ENCODE results near the gene RREB1.
A peak's percentile ranks its signal among the peaks of the same experiment; 100 is the strongest.
"Not testable (repeated sequence)": the region's sequence is repeated elsewhere in the genome, so short reads cannot be mapped to it uniquely, and the experiment has no call there.

RREB1 gene

GRCh38 chr6:7261032-7261841 is 153.5 kb downstream of the RREB1 start:
- peak overlapping the region; percentile 82 to 99 (median 96) for H3K4me2 ChIP-seq
- no peaks in the 10 kb centered on the region for H3K27me3 ChIP-seq
- peaks cover 7 to 22% (median 13%) of the 10 kb centered on the region in 11 experiments; a peak in 21 of 22 replicates for H3K9me3 ChIP-seq (replicated peaks in 1 of 11)
- TF ChIP-seq Cebpa-rat (IDR thresholded peaks at IDR 0.05), result no peak
- no peaks in the 10 kb centered on the region for H4K20me1 ChIP-seq
- H3K36me3 ChIP-seq, result no peaks in the 10 kb centered on the region
- peak overlapping the region; percentile 45 to 92 (median 65) for H3K27ac ChIP-seq
- peaks cover 48 to 98% (median 75%) of the 10 kb centered on the region in 10 experiments for H3K4me1 ChIP-seq
- H3K4me3 ChIP-seq, result peak overlapping the region; percentile 51 to 70 (median 58)
- H3K9ac ChIP-seq, result peak overlapping the region; percentile 45 to 78 (median 70)

- Histone ChIP-seq H3K36me3 (no peaks in the 10 kb centered on the region), H3K27me3 (no peaks in the 10 kb centered on the region), H3K4me3 (peak overlapping the region in 9 of 10 experiments; percentile 53 to 70 (median 59); a peak in 15 of 20 replicates), H4K20me1 (no peaks in the 10 kb centered on the region), H3K9ac (peak overlapping the region in 7 of 11 experiments; percentile 45 to 78 (median 71); a peak in 12 of 22 replicates), H3K4me1 (peaks cover 54 to 98% (median 75%) of the 10 kb centered on the region in 10 experiments), H3K4me2 (peak overlapping the region; percentile 82 to 99 (median 96)), H3K27ac (peak overlapping the region in 8 of 11 experiments; percentile 58 to 92 (median 75); a peak in 17 of 22 replicates), H3K9me3 (replicated peaks in 1 of 11) (peaks cover 0 to 15% (median 5%) of the 10 kb centered on the region in 11 experiments; a peak in 17 of 22 replicates)
- TF ChIP-seq Cebpa-rat (IDR thresholded peaks at IDR 0.05), result no peak
Observed at GRCh38 chr6:7261852-7262461, 154.2 kb downstream of the RREB1 start.

GRCh38 chr6:7262746-7263518 is 155.2 kb downstream of the RREB1 start:
- no peak overlapping the region for H3K9ac ChIP-seq
- H3K27ac ChIP-seq, result peak overlapping the region in 6 of 11 experiments; percentile 4 to 92 (median 72); a peak in 10 of 22 replicates
- H3K4me2 ChIP-seq, result peak overlapping the region in 6 of 11 experiments; percentile 40 to 98 (median 80); a peak in 11 of 22 replicates
- peaks cover 53 to 98% (median 76%) of the 10 kb centered on the region in 10 experiments for H3K4me1 ChIP-seq
- H3K36me3 ChIP-seq, result no peaks in the 10 kb centered on the region
- no peaks in the 10 kb centered on the region for H3K27me3 ChIP-seq
- TF ChIP-seq Cebpa-rat (IDR thresholded peaks at IDR 0.05), result no peak
- peaks cover 0 to 6% (median 0%) of the 10 kb centered on the region in 11 experiments; a peak in 4 of 22 replicates for H3K9me3 ChIP-seq (replicated peaks in 1 of 11)
- H3K4me3 ChIP-seq, result no peak overlapping the region
- no peaks in the 10 kb centered on the region for H4K20me1 ChIP-seq

GRCh38 chr6:7263519-7263805 is 155.7 kb downstream of the RREB1 start:
- H3K36me3 ChIP-seq; H3K9ac ChIP-seq; H3K27me3 ChIP-seq; H3K4me3 ChIP-seq; H4K20me1 ChIP-seq; H3K9me3 ChIP-seq (replicated peaks in 1 of 11): not testable (repeated sequence)
- H3K4me1 ChIP-seq, result peaks cover 48 to 98% (median 71%) of the 10 kb centered on the region in 10 experiments
- H3K27ac ChIP-seq, result peak overlapping the region in 3 of 11 experiments; percentile 35 to 81 (median 46); a peak in 3 of 22 replicates
- peak overlapping the region in 6 of 11 experiments; percentile 40 to 98 (median 80); a peak in 9 of 22 replicates for H3K4me2 ChIP-seq

- Histone ChIP-seq H3K4me1 (peaks cover 42 to 94% (median 65%) of the 10 kb centered on the region in 10 experiments), H3K36me3 (no peaks in the 10 kb centered on the region), H3K9me3 (replicated peaks in 1 of 11) (peaks cover 0 to 6% (median 0%) of the 10 kb centered on the region in 11 experiments; a peak in 2 of 22 replicates), H3K4me2 (peak overlapping the region in 5 of 11 experiments; percentile 2 to 98 (median 21); a peak in 8 of 22 replicates), H3K27me3 (no peaks in the 10 kb centered on the region), H3K4me3 (no peak overlapping the region), H3K27ac (peak overlapping the region in 4 of 11 experiments; percentile 5 to 81 (median 40); a peak in 3 of 22 replicates), H3K9ac (no peak overlapping the region), H4K20me1 (no peaks in the 10 kb centered on the region; a peak in 1 of 22 replicates)
- TF ChIP-seq Cebpa-rat (IDR thresholded peaks at IDR 0.05), result no peak
Observed at GRCh38 chr6:7264041-7264440, 156.3 kb downstream of the RREB1 start.

GRCh38 chr6:7264686-7265384 is 157.1 kb downstream of the RREB1 start:
- peak overlapping the region in 1 of 11 experiments; percentile 46; a peak in 1 of 22 replicates for H3K27ac ChIP-seq
- peaks cover 0 to 6% (median 0%) of the 10 kb centered on the region in 11 experiments; a peak in 2 of 22 replicates for H3K9me3 ChIP-seq (replicated peaks in 1 of 11)
- no peaks in the 10 kb centered on the region; a peak in 1 of 22 replicates for H4K20me1 ChIP-seq
- peaks cover 34 to 91% (median 57%) of the 10 kb centered on the region in 10 experiments for H3K4me1 ChIP-seq
- H3K4me3 ChIP-seq, result no peak overlapping the region
- no peak overlapping the region for H3K4me2 ChIP-seq
- H3K27me3 ChIP-seq, result no peaks in the 10 kb centered on the region
- no peaks in the 10 kb centered on the region for H3K36me3 ChIP-seq
- H3K9ac ChIP-seq, result no peak overlapping the region
- no peak for TF ChIP-seq Cebpa-rat (IDR thresholded peaks at IDR 0.05)

GRCh38 chr6:7265385-7265726 is 157.6 kb downstream of the RREB1 start:
- peaks cover 29 to 91% (median 52%) of the 10 kb centered on the region in 10 experiments for H3K4me1 ChIP-seq
- H3K27me3 ChIP-seq, H3K4me3 ChIP-seq: not testable (repeated sequence)

GRCh38 chr6:7267071-7267465 is 159.3 kb downstream of the RREB1 start:
- H3K4me2 ChIP-seq, result peak overlapping the region; percentile 15 to 82 (median 44); a peak in 18 of 22 replicates
- no peak overlapping the region for H3K9ac ChIP-seq
- peak overlapping the region in 3 of 11 experiments; percentile 21 to 34 (median 21); a peak in 3 of 22 replicates for H3K27ac ChIP-seq
- H3K4me3 ChIP-seq, result no peak overlapping the region
- H3K4me1 ChIP-seq, result peaks cover 13 to 86% (median 38%) of the 10 kb centered on the region in 10 experiments; a peak in 17 of 20 replicates
- no peaks in the 10 kb centered on the region for H3K36me3 ChIP-seq
- H4K20me1 ChIP-seq, result no peaks in the 10 kb centered on the region; a peak in 1 of 22 replicates
- TF ChIP-seq Cebpa-rat (IDR thresholded peaks at IDR 0.05), result no peak
- peaks cover 0 to 6% (median 0%) of the 10 kb centered on the region in 11 experiments; a peak in 2 of 22 replicates for H3K9me3 ChIP-seq (replicated peaks in 1 of 11)
- no peaks in the 10 kb centered on the region for H3K27me3 ChIP-seq

More at GRCh38 chr6:7265385-7265726, 157.6 kb downstream of the RREB1 start:
- H3K36me3 ChIP-seq; H3K4me2 ChIP-seq; H4K20me1 ChIP-seq; H3K9ac ChIP-seq; H3K9me3 ChIP-seq (replicated peaks in 1 of 11); H3K27ac ChIP-seq: not testable (repeated sequence)

Measured in BLaER1 treated with 17β-estradiol and CSF1 and Interleukin-3, amounts not matched to agents 10 nM and 100 nM (cell line).